ENCODE measurements around the gene POLR3A.

- no peak for TF ChIP-seq CTCF (conservative IDR thresholded peaks at IDR 0.05)
- TF ChIP-seq EZH2 (IDR thresholded peaks at IDR 0.05; ENCODE audit: low read depth) = no peak
Observed at GRCh38 chr10:77927402-77928246, 101.7 kb downstream of the POLR3A start.
